ENCODE data around the gene NOP10.
"Not testable (repeated sequence)": the region's sequence is repeated elsewhere in the genome, so short reads cannot be mapped to it uniquely, and the experiment has no call there.

Gene NOP10

DNA sequence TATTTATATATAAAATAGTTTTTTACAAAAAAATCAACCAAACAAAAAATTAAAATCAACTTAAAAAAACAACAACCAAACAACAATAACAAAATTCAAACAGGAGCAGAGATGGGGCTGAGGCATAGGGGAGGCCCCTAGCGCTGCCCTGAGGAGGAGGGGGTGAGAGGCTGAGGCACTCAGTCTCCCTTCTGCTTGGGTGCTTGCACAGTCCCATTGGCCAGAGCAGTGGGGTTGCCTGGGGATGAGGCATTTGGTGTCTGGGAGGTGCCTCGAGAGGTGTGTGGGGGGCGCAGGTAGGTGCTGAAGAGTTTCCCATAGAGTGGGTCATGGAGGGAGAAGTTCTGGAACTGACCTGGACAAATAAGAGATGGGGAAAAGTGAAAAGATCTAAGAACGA, 16.0 kb upstream of the NOP10 start:
- Histone ChIP-seq H3K4me1 (ENCODE audit: control insufficient read depth, insufficient read depth, low read length, poor library complexity, severe bottlenecking) (no peaks in the 10 kb centered on the region), H3K27me3 (replicated peaks; ENCODE audit: control insufficient read depth, insufficient read depth, low read length, poor library complexity, severe bottlenecking) (no peaks in the 10 kb centered on the region), H3K9me3 (ENCODE audit: control insufficient read depth, low read length) (no peaks in the 10 kb centered on the region), H3K36me3 (ENCODE audit: control insufficient read depth, insufficient read depth, low read length) (peaks cover 55% of the 10 kb centered on the region), H3K4me3 (ENCODE audit: insufficient read depth, low read depth, low read length, poor library complexity, severe bottlenecking) (no peak overlapping the region), H3K27ac (ENCODE audit: insufficient read depth, low read length, poor library complexity, severe bottlenecking) (no peak overlapping the region)
- no peak for DNase-seq

DNA sequence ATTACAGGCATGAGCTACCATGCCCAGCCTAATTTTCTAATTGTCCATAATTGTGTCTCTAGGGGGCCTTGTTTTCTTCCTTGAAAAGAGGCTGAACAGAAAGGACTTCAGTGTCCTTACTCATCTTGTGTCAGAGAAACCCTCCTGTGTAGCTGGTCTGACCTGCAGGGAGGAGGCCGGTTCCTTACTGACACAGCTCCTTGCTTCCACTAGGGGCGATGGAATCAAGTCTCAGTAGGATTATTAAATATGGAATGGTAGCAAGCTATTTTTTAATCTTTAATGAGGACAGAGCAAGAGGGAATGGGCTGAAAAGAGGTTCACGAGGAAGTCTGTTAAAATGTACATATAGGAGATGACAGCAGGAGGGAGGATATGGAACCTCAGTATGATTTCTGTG, 15.4 kb upstream of the NOP10 start:
- no peaks in the 10 kb centered on the region for H3K27me3 ChIP-seq (replicated peaks; ENCODE audit: control insufficient read depth, insufficient read depth, low read length, poor library complexity, severe bottlenecking)
- H3K4me1 ChIP-seq (ENCODE audit: control insufficient read depth, insufficient read depth, low read length, poor library complexity, severe bottlenecking), result no peaks in the 10 kb centered on the region
- DNase-seq, result no peak
- H3K27ac ChIP-seq (ENCODE audit: insufficient read depth, low read length, poor library complexity, severe bottlenecking), result no peak overlapping the region
- H3K9me3 ChIP-seq (ENCODE audit: control insufficient read depth, low read length), result no peaks in the 10 kb centered on the region
- no peak overlapping the region for H3K4me3 ChIP-seq (ENCODE audit: insufficient read depth, low read depth, low read length, poor library complexity, severe bottlenecking)
- peaks cover 53% of the 10 kb centered on the region for H3K36me3 ChIP-seq (ENCODE audit: control insufficient read depth, insufficient read depth, low read length)

GRCh38 chr15:34357653-34358052, 14.7 kb upstream of the NOP10 start:
- Histone ChIP-seq H3K27ac (ENCODE audit: insufficient read depth, low read length, poor library complexity, severe bottlenecking) (no peak overlapping the region), H3K4me1 (ENCODE audit: control insufficient read depth, insufficient read depth, low read length, poor library complexity, severe bottlenecking) (no peaks in the 10 kb centered on the region), H3K27me3 (replicated peaks; ENCODE audit: control insufficient read depth, insufficient read depth, low read length, poor library complexity, severe bottlenecking) (no peaks in the 10 kb centered on the region), H3K36me3 (ENCODE audit: control insufficient read depth, insufficient read depth, low read length) (peaks cover 48% of the 10 kb centered on the region), H3K9me3 (ENCODE audit: control insufficient read depth, low read length) (no peaks in the 10 kb centered on the region), H3K4me3 (ENCODE audit: insufficient read depth, low read depth, low read length, poor library complexity, severe bottlenecking) (no peak overlapping the region)
- no peak for DNase-seq

DNA sequence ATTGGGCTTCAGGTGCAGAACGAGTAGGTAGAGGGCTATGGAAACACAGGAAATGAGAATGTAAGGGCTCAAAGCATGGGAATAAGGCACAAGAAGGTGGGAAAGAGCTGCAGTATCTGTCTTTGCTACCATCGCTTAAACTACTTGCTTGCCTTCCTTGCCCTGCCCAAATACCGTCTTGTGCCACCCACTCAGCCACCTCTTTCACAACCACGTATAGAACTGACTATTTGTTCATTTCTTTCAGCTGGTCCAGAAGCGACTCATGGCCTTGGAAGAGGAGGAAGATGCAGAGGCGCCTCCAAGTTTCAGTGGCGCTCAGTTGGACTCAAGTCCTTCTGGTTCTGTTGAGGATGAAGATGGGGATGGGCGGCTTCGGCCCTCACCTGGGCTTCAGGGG, 12.3 kb upstream of the NOP10 start:
- peaks cover 29% of the 10 kb centered on the region for H3K36me3 ChIP-seq (ENCODE audit: control insufficient read depth, insufficient read depth, low read length)
- no peak overlapping the region for H3K27ac ChIP-seq (ENCODE audit: insufficient read depth, low read length, poor library complexity, severe bottlenecking)
- H3K4me3 ChIP-seq (ENCODE audit: insufficient read depth, low read depth, low read length, poor library complexity, severe bottlenecking), result no peak overlapping the region
- H3K4me1 ChIP-seq (ENCODE audit: control insufficient read depth, insufficient read depth, low read length, poor library complexity, severe bottlenecking), result no peaks in the 10 kb centered on the region
- H3K27me3 ChIP-seq (replicated peaks; ENCODE audit: control insufficient read depth, insufficient read depth, low read length, poor library complexity, severe bottlenecking), result no peaks in the 10 kb centered on the region
- no peak for DNase-seq
- no peaks in the 10 kb centered on the region for H3K9me3 ChIP-seq (ENCODE audit: control insufficient read depth, low read length)

GRCh38 chr15:34354286-34354685, 11.3 kb upstream of the NOP10 start:
- no peak overlapping the region for H3K4me3 ChIP-seq (ENCODE audit: insufficient read depth, low read depth, low read length, poor library complexity, severe bottlenecking)
- H3K36me3 ChIP-seq (ENCODE audit: control insufficient read depth, insufficient read depth, low read length), result peaks cover 19% of the 10 kb centered on the region
- no peaks in the 10 kb centered on the region for H3K9me3 ChIP-seq (ENCODE audit: control insufficient read depth, low read length)
- no peak overlapping the region for H3K27ac ChIP-seq (ENCODE audit: insufficient read depth, low read length, poor library complexity, severe bottlenecking)
- no peaks in the 10 kb centered on the region for H3K27me3 ChIP-seq (replicated peaks; ENCODE audit: control insufficient read depth, insufficient read depth, low read length, poor library complexity, severe bottlenecking)
- H3K4me1 ChIP-seq (ENCODE audit: control insufficient read depth, insufficient read depth, low read length, poor library complexity, severe bottlenecking), result no peaks in the 10 kb centered on the region
- DNase-seq, result no peak

DNA sequence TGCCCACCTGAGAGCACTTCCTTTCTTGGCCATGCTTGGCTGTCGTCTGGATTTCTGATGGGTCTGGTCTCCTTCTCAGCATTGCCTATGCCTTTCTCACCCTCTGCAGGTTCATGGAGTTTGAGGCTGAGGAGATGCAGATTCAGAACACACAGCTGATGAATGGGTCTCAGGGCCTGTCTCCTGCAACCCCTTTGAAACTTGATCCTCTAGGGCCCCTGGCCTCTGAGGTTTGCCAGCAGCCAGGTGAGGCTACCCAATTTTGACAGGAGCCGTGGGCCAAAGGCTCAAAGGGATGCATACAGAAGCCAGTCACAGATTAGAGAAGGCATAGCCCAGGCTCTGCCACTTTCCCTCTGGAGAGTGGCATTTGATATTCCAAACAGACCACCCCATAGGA, 10.7 kb upstream of the NOP10 start:
- no peaks in the 10 kb centered on the region for H3K9me3 ChIP-seq (ENCODE audit: control insufficient read depth, low read length)
- no peaks in the 10 kb centered on the region for H3K4me1 ChIP-seq (ENCODE audit: control insufficient read depth, insufficient read depth, low read length, poor library complexity, severe bottlenecking)
- H3K36me3 ChIP-seq (ENCODE audit: control insufficient read depth, insufficient read depth, low read length), result peaks cover 15% of the 10 kb centered on the region
- H3K27ac ChIP-seq (ENCODE audit: insufficient read depth, low read length, poor library complexity, severe bottlenecking), result no peak overlapping the region
- H3K4me3 ChIP-seq (ENCODE audit: insufficient read depth, low read depth, low read length, poor library complexity, severe bottlenecking), result no peak overlapping the region
- no peaks in the 10 kb centered on the region for H3K27me3 ChIP-seq (replicated peaks; ENCODE audit: control insufficient read depth, insufficient read depth, low read length, poor library complexity, severe bottlenecking)
- DNase-seq, result no peak

- DNase-seq; H3K4me1 ChIP-seq (ENCODE audit: control insufficient read depth, insufficient read depth, low read length, poor library complexity, severe bottlenecking); H3K27me3 ChIP-seq (replicated peaks; ENCODE audit: control insufficient read depth, insufficient read depth, low read length, poor library complexity, severe bottlenecking); H3K9me3 ChIP-seq (ENCODE audit: control insufficient read depth, low read length); H3K27ac ChIP-seq (ENCODE audit: insufficient read depth, low read length, poor library complexity, severe bottlenecking); H3K4me3 ChIP-seq (ENCODE audit: insufficient read depth, low read depth, low read length, poor library complexity, severe bottlenecking): not testable (repeated sequence)
- H3K36me3 ChIP-seq (ENCODE audit: control insufficient read depth, insufficient read depth, low read length), result peaks cover 14% of the 10 kb centered on the region
Observed at GRCh38 chr15:34352996-34353395, 10.1 kb upstream of the NOP10 start.

DNA sequence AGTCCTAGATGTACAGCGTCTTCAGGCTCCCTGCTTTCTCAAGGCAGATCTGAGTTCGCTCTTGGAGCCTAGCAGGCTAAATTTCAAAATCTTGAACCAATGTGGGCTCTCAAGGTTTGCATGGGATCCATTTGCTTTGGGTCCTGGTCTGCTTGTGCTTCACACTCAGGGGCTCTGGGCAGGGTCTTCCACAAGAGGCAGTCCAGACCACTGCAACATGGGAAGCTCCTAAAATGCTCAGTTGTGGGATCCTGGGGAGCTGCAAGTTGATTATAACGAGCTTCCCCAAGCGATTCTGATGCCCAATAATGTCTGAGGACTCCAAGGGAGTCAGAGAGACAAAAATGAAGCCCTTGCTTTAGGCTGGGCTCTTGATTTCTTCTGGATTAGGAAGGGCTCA, 6.8 kb upstream of the NOP10 start:
- DNase-seq, result no peak
- Histone ChIP-seq H3K36me3 (ENCODE audit: control insufficient read depth, insufficient read depth, low read length) (no peaks in the 10 kb centered on the region), H3K27ac (ENCODE audit: insufficient read depth, low read length, poor library complexity, severe bottlenecking) (no peak overlapping the region), H3K27me3 (replicated peaks; ENCODE audit: control insufficient read depth, insufficient read depth, low read length, poor library complexity, severe bottlenecking) (no peaks in the 10 kb centered on the region), H3K4me1 (ENCODE audit: control insufficient read depth, insufficient read depth, low read length, poor library complexity, severe bottlenecking) (no peaks in the 10 kb centered on the region), H3K9me3 (ENCODE audit: control insufficient read depth, low read length) (no peaks in the 10 kb centered on the region), H3K4me3 (ENCODE audit: insufficient read depth, low read depth, low read length, poor library complexity, severe bottlenecking) (no peak overlapping the region)

- DNase-seq, result no peak
Observed at GRCh38 chr15:34348735-34349300, 5.9 kb upstream of the NOP10 start.

GRCh38 chr15:34347951-34348638, 5.2 kb upstream of the NOP10 start:
- DNase-seq, result no peak
- Histone ChIP-seq H3K27ac (ENCODE audit: insufficient read depth, low read length, poor library complexity, severe bottlenecking) (no peak overlapping the region), H3K4me3 (ENCODE audit: insufficient read depth, low read depth, low read length, poor library complexity, severe bottlenecking) (no peak overlapping the region), H3K4me1 (ENCODE audit: control insufficient read depth, insufficient read depth, low read length, poor library complexity, severe bottlenecking) (no peaks in the 10 kb centered on the region), H3K9me3 (ENCODE audit: control insufficient read depth, low read length) (no peaks in the 10 kb centered on the region), H3K36me3 (ENCODE audit: control insufficient read depth, insufficient read depth, low read length) (no peaks in the 10 kb centered on the region), H3K27me3 (replicated peaks; ENCODE audit: control insufficient read depth, insufficient read depth, low read length, poor library complexity, severe bottlenecking) (no peaks in the 10 kb centered on the region)

More at GRCh38 chr15:34348735-34349300, 5.9 kb upstream of the NOP10 start:
- Histone ChIP-seq H3K9me3 (ENCODE audit: control insufficient read depth, low read length) (no peaks in the 10 kb centered on the region), H3K4me3 (ENCODE audit: insufficient read depth, low read depth, low read length, poor library complexity, severe bottlenecking) (no peak overlapping the region), H3K4me1 (ENCODE audit: control insufficient read depth, insufficient read depth, low read length, poor library complexity, severe bottlenecking) (no peaks in the 10 kb centered on the region), H3K27ac (ENCODE audit: insufficient read depth, low read length, poor library complexity, severe bottlenecking) (no peak overlapping the region), H3K36me3 (ENCODE audit: control insufficient read depth, insufficient read depth, low read length) (no peaks in the 10 kb centered on the region), H3K27me3 (replicated peaks; ENCODE audit: control insufficient read depth, insufficient read depth, low read length, poor library complexity, severe bottlenecking) (no peaks in the 10 kb centered on the region)
